Activated CD4-positive, alpha-beta T cell treated with anti-CD3 and anti-CD28 coated beads for 36 hours (primary cell): ENCODE measurements around the gene RTL5. TPM values are rescaled to one million over a fixed set of nuclear protein-coding genes. Genes with fewer than 3 reads are reported as not detected.

Experiments
- ATAC-seq: fragments of 200-7000 bp; cut with Tn5 transposase; one replicate; pipeline ENCODE4 v1.10.0; 2021; ENCODE audit warnings: mild to moderate bottlenecking, moderate library complexity
- CTCF ChIA-PET: fragments of 350-600 bp; sonication (Branson Sonifier 250); formaldehyde crosslinking; loops from one replicate; lab custom pipeline; 2021; ENCODE audit warnings: antibody characterized with exemption; lab: Charles Lee
- POLR2A ChIA-PET: fragments of 350-600 bp; sonication (Branson Sonifier 250); formaldehyde crosslinking; loops from one replicate; lab custom pipeline; 2021; ENCODE audit warnings: antibody characterized with exemption, inconsistent platforms; lab: Charles Lee
- DNase-seq: peaks from one replicate; pipeline ENCODE4 v3.0.0-alpha.2; 2020
- H3K27ac Mint-ChIP-seq: one replicate; pipeline ENCODE4 v1.8.0; 2021; ENCODE audit warnings: mixed read lengths
- H3K27me3 Mint-ChIP-seq: one replicate; pipeline ENCODE4 v1.8.0; 2021; ENCODE audit warnings: mixed read lengths
- H3K36me3 Mint-ChIP-seq: one replicate; pipeline ENCODE4 v1.8.0; 2021; ENCODE audit warnings: low read depth, mixed read lengths
- H3K4me1 Mint-ChIP-seq: one replicate; pipeline ENCODE4 v1.8.0; 2021; ENCODE audit warnings: mixed read lengths
- H3K4me3 Mint-ChIP-seq: one replicate; pipeline ENCODE4 v1.8.0; 2021; ENCODE audit warnings: mild to moderate bottlenecking, moderate library complexity, mixed read lengths
- H3K9me3 Mint-ChIP-seq: one replicate; pipeline ENCODE4 v1.8.0; 2021; ENCODE audit warnings: low read depth, mixed read lengths
- intact Hi-C, 2 experiments: fragments of 100-400 bp; cut with DNase I in 1 of 2; cut with micrococcal nuclease in 1 of 2; formaldehyde crosslinking; loops; one replicate each; pipeline versions ENCODE4 v1.14.2 to v1.15.1; 2022 to 2024; cut with DNase I, micrococcal nuclease
- total RNA-seq, 2 experiments: library from RNA; stranded (reverse); gene quantifications; one replicate each; pipeline ENCODE4 v1.2.3, GENCODE V29; 2021

RTL5 gene
- total RNA-seq, 2 experiments from 2014 or later = 0.14 to 0.33 TPM

DNA sequence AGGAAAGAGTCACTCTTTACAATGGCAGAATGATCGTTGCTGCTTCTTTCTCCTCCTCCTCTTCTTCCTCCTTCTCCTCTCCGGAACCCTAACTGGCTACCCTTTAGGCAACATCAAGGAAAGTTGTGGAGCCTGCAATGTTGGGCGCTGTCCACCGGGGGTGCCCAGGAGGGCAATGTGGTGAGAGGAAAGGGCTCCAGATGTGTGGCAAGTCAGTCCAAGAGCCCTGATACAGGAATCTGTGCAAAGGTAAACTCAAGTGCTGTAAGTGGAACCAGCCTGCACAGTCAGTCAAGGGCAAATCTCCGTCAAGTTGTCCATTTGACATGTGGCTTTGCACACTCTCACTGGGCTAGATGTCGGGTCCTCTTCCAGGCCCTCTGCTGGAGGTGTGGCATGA is 2.8 kb downstream of the RTL5 start:
- CTCF ChIA-PET = interaction anchor here (7.4 kb wide), 1 partner anchor 108 kb away, joined by 74 read pairs; no protein-coding TSS in a partner anchor

DNA sequence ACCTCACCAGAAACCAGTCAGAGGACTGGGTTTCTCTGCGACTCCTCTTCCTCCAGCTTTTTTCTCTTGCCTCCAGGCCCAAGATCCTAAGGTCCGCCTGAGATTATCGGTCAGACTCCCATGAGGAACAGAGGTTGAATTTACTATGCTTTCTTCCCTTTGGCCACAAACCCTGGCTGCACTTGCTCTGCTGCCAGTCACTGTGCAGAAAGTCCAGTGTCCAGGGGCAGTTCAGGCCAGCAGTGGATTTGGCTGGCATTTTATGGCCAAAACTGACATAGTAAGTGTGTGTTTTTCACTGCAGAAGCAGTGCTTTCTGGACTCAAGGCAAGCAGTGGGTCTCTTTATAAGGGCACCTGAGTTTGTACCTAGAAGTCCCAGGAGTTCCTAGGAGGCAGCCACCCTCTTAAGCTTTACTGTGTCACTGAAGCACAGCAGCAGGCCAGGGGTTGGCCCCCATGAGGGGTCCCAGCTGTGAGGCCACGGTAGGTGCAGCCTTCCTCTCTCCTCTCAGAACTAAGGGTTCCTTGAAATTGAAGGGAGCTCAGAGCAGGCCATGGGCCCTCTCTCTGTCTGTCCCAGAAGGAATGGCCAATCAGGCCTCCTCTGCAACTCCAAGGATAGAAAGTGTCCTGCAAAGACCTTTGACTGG is 3.4 kb downstream of the RTL5 start:
- Mint-ChIP-seq H3K27ac (no peak overlapping the region), H3K36me3 (no peaks in the 10 kb centered on the region), H3K4me1 (peaks cover 8% of the 10 kb centered on the region), H3K27me3 (peaks cover 24% of the 10 kb centered on the region), H3K4me3 (no peak overlapping the region), H3K9me3 (no peaks in the 10 kb centered on the region)
- POLR2A ChIA-PET = no interaction called here
- no peak for ATAC-seq
- DNase-seq = no peak
- CTCF ChIA-PET = interaction anchor here (0.6 to 7.4 kb wide), 5 partner anchors 26 to 217 kb away, joined by 3 to 74 read pairs (median 4); partner anchors contain the start of gene NHSL2
- intact Hi-C loops = no loop called here

More for the DNA sequence above, 2.8 kb downstream of the RTL5 start:
- ATAC-seq (no peak), DNase-seq (peak; percentile 51)
- POLR2A ChIA-PET = no interaction called here
- Mint-ChIP-seq H3K9me3 (no peaks in the 10 kb centered on the region), H3K4me3 (no peak overlapping the region), H3K36me3 (no peaks in the 10 kb centered on the region), H3K4me1 (peaks cover 8% of the 10 kb centered on the region), H3K27me3 (peaks cover 26% of the 10 kb centered on the region), H3K27ac (no peak overlapping the region)
- intact Hi-C loops = no loop called here

DNA sequence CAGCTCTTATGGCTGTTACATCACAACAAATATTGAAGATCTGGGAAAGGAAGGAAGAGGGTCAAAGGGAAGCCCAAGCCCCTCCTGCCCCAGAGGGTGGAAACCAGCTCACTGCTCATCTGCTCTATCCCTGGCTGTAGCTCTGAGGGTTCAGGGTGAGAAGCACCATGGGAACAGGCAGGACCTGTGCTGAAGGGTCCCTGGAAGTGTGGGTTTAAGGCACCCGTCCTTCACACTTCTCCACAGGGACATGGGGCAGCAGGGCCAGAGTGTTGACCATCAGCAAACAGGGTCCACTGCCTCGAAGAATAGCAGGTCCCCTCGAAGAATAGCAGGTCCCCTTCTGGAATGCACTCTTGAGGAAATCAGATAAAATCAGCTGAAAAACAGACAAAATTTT is 4.4 kb downstream of the RTL5 start:
- ATAC-seq (no peak), DNase-seq (no peak)
- H3K4me3 Mint-ChIP-seq = no peak overlapping the region
- POLR2A ChIA-PET = no interaction called here
- peaks cover 17% of the 10 kb centered on the region for H3K4me1 Mint-ChIP-seq
- no peak overlapping the region for H3K27ac Mint-ChIP-seq
- CTCF ChIA-PET = interaction anchor here (0.5 to 7.4 kb wide), 11 partner anchors 18 to 504 kb away, joined by 3 to 74 read pairs (median 4); partner anchors contain the start of gene NHSL2
- intact Hi-C loops = no loop called here
- H3K36me3 Mint-ChIP-seq = no peaks in the 10 kb centered on the region
- H3K27me3 Mint-ChIP-seq = peaks cover 21% of the 10 kb centered on the region
- no peaks in the 10 kb centered on the region for H3K9me3 Mint-ChIP-seq

DNA sequence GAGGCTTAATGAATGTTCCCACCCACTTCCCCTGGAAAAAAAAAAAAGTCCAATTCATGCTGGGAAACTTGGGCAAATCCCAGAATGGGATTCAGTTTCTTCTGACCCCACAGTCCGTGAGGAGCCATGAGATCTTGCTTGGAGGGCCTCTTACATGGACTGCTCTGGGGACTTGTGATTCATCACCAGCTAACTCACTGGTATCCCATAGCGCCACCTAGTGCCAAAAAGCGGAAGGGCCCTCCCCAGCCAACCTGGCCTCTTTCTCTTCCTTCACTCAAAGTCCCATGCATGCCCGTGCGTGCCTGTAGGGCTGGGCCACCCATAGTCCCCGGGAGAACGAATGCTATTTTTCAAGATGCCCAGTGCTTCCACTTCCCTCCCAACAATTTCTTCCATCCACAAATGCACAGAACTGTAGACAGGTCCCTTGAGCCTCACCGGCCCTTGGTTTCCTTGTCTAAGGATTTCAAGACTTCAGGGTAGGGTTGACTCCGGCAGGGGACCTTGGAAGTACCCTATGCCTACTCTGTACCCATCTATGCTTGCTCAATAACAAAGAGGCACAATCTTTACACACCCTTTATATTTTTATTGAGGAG is 5.1 kb downstream of the RTL5 start:
- H3K27ac Mint-ChIP-seq = no peak overlapping the region
- no peak overlapping the region for H3K4me3 Mint-ChIP-seq
- H3K36me3 Mint-ChIP-seq = no peaks in the 10 kb centered on the region
- ChIA-PET POLR2A (no interaction called here), CTCF (interaction anchor here (0.6 to 7.4 kb wide), 12 partner anchors 18 to 505 kb away, joined by 3 to 74 read pairs (median 5); partner anchors contain the start of gene NHSL2)
- intact Hi-C loops = loop anchor here (1.0 kb wide), 3 partner anchors 77 to 127 kb away; no protein-coding TSS in a partner anchor
- DNase-seq (peak; percentile 88), ATAC-seq (peak; percentile 91)
- peaks cover 19% of the 10 kb centered on the region for H3K27me3 Mint-ChIP-seq
- peaks cover 14% of the 10 kb centered on the region for H3K4me1 Mint-ChIP-seq
- no peaks in the 10 kb centered on the region for H3K9me3 Mint-ChIP-seq

DNA sequence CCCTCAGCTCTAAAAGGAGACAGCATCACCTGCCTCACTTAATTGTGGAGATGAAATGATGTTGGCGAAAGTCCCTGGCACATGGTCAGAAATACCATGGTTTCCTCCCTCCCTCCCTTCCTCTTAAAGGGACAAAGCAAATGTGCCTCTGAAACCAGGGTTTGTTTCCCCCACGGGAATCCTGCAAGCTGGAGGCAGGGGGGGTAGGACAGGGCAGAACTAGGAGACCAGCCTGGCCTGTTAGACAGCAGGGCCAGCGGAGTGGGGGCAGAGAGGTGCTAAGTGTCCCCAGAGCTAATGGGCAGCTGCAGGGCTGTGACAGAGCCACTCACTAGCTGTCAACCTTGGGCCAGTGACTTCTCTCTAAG is 5.7 kb downstream of the RTL5 start:
- intact Hi-C loops = loop anchor here (1.0 kb wide), 3 partner anchors 77 to 127 kb away; no protein-coding TSS in a partner anchor
- Mint-ChIP-seq H3K4me1 (peaks cover 18% of the 10 kb centered on the region), H3K27ac (no peak overlapping the region), H3K4me3 (no peak overlapping the region), H3K36me3 (no peaks in the 10 kb centered on the region), H3K27me3 (peaks cover 18% of the 10 kb centered on the region), H3K9me3 (no peaks in the 10 kb centered on the region)
- DNase-seq (no peak), ATAC-seq (no peak)
- CTCF ChIA-PET = interaction anchor here (0.6 to 7.4 kb wide), 8 partner anchors 31 to 215 kb away, joined by 3 to 74 read pairs (median 5); partner anchors contain the start of gene NHSL2
- POLR2A ChIA-PET = no interaction called here

DNA sequence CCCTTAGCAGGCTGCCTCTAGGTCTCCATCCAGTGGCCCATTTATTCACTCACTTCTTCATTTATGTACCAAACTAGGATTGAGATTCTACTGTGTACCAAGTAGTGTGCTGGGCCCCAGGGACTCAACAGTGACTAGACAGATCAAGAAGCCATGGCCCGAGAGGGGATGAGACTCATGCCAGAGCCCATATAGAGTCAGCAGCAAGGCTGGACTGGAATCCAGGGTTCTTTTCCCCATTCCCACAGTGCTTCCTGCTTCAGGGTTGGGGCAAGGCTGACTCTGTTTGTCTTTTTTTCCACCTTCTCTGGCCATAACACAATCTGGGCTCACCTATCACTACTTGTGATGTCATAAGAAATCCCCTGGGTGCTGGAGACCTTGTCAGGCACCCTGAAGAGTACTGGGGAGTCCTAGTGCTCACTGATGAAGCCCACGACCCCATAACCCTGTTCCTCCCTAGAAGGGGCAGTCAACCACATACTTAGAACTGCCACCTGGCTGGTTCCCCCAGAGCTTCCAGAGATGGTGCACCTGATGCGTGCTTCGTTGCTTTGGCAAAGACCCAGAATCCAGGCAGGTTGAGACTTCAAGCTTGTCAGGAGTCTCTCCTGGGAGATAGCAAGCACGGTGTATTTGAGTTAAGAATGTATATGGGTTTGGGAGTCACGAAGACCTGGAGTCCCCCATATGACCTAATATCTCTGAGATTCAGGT is 6.2 kb downstream of the RTL5 start:
- Mint-ChIP-seq H3K27ac (no peak overlapping the region), H3K27me3 (peaks cover 16% of the 10 kb centered on the region), H3K9me3 (no peaks in the 10 kb centered on the region), H3K4me3 (no peak overlapping the region), H3K4me1 (peaks cover 20% of the 10 kb centered on the region), H3K36me3 (no peaks in the 10 kb centered on the region)
- DNase-seq = no peak
- ATAC-seq = no peak
- intact Hi-C loops = loop anchor here (1.0 kb wide), 3 partner anchors 76 to 126 kb away; no protein-coding TSS in a partner anchor
- ChIA-PET POLR2A (no interaction called here), CTCF (interaction anchor here (0.6 to 7.4 kb wide), 6 partner anchors 29 to 1923 kb away, joined by 3 to 74 read pairs (median 4); no protein-coding TSS in a partner anchor)

DNA sequence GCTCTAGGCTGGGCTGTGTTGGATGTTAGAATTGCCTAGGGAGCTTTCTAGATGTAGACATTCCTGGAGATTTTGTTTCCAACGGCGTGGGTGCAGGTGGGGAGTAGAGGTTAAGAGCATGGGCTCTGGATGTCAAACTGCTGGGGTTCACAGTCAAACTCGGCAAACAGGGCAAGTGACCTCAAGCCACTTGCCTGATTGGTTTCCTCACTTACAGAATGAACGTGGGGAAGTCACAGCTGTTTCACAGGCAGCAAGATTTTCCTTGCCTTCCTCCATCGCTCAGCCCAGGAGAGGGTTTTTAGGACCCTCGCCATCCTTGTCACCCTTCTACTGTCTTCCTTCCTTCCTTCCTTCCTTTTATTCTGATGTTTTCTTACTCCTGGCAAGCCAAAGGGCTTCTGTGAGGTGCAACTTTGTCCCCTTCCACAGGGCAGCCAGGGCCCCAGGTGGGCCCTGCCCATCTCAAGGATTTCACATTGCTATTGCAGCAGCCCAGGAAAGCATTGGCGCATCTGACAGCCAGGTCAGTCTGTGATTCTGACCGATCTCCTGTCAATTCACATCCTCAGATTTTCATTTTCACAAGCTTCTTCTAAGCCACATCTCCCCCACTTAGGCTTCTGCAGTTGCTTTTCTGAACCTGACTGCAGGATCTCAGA is 7.0 kb downstream of the RTL5 start:
- intact Hi-C loops = no loop called here
- ATAC-seq = no peak
- Mint-ChIP-seq H3K4me3 (no peak overlapping the region), H3K4me1 (peaks cover 20% of the 10 kb centered on the region), H3K9me3 (no peaks in the 10 kb centered on the region), H3K27me3 (peaks cover 8% of the 10 kb centered on the region), H3K36me3 (no peaks in the 10 kb centered on the region), H3K27ac (no peak overlapping the region)
- CTCF ChIA-PET = interaction anchor here (0.6 to 7.4 kb wide), 3 partner anchors 104 to 1922 kb away, joined by 3 to 74 read pairs (median 4); no protein-coding TSS in a partner anchor
- DNase-seq = no peak
- POLR2A ChIA-PET = no interaction called here

DNA sequence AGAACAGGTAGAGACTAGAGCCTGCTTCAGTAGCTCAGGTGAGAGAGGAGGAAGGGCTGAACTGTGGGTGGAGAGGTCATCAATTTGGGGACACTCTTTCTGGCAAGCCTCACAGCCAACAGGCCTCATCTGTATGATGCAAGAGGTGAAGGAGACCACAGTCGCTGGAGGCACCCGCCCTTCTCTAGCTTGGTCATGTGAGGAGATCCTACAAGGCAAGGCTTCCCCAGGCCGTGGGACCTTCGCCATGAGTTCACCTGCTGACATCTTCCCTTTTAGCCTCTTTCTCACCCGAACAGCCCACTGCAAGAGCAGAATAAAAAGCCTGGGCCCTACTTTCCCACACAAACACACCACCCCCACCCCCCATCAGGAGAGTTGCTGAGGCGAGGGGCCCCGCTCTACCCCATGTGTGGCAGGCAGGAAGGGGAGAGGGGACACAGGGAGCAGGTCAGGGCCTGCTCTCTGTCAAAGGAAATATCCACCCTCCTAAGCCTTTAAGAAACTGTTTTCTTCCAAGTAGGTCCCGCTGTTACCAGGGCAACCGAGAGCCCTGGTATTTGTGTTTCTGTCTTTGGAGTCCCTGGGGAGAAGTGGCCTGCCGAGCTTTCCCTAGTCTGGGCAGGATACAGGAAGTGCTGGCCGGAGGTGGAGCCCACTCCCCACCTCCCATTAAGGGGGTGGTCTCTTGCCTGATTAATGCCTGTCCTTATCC is 8.1 kb downstream of the RTL5 start:
- ChIA-PET CTCF (interaction anchor here (0.6 to 7.4 kb wide), 2 partner anchors 20 to 103 kb away, joined by 3 to 74 read pairs; no protein-coding TSS in a partner anchor), POLR2A (no interaction called here)
- ATAC-seq (no peak), DNase-seq (no peak)
- no peaks in the 10 kb centered on the region for H3K36me3 Mint-ChIP-seq
- no peak overlapping the region for H3K27ac Mint-ChIP-seq
- H3K4me3 Mint-ChIP-seq = no peak overlapping the region
- peaks cover 6% of the 10 kb centered on the region for H3K27me3 Mint-ChIP-seq
- peaks cover 20% of the 10 kb centered on the region for H3K4me1 Mint-ChIP-seq
- H3K9me3 Mint-ChIP-seq = no peaks in the 10 kb centered on the region
- intact Hi-C loops = no loop called here

DNA sequence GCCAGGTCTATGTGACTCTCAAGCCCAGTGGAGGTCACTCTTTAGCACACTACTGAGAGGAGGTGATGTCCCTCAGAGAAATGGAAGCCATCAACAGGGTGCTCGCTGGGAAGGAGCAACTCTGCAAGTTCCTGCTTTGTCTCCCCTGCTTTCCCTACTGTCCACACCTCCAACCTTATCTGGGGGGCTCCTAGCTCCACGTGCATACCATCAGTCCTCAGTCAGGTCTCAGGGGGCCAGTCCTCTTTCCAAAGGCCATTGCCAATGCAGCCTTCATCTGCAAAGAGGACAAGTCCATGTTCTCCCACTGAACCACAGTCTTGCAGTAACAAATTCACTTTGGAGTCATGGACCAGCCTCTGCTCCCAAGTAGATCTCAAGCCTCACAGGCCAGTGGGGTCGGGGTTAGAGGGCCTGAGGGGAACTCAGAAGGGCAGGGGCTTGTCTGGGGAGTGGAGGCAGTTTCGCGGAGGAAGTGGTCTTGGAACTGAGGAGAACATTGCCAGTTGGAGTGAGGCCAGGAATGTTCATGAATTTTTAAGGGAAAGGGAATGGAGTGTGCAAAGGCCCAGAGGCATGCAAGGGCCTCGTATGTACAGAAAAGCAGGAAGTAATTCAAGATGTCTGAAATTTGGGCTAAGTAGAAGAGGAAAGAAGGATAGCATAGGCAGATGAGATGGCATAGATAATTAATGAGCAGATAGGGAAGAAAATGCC is 8.9 kb downstream of the RTL5 start:
- intact Hi-C loops = no loop called here
- Mint-ChIP-seq H3K9me3 (no peaks in the 10 kb centered on the region), H3K27me3 (peaks cover 6% of the 10 kb centered on the region), H3K4me3 (no peak overlapping the region), H3K27ac (no peak overlapping the region), H3K36me3 (no peaks in the 10 kb centered on the region), H3K4me1 (peaks cover 20% of the 10 kb centered on the region)
- CTCF ChIA-PET = no interaction called here
- POLR2A ChIA-PET = no interaction called here
- no peak for ATAC-seq
- no peak for DNase-seq

DNA sequence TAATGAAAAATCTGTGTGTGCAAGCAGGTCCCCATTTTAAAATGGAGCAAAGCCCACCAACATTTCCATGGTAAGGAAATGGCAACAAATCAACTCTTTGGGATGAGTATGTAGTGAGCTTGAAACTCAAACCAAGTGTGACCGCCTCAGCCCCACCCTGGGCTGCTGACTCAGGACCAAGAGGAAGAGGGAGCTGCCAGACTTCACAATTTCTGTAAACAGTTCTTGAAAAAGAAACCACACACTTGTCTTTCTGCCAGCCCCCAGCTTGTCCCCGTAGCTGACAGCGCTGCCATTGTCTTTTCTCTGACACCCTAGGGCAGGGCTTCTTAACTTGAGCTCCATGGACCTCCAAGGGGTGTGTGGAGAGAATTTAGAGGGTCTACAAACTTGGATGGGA is 10.3 kb downstream of the RTL5 start:
- Mint-ChIP-seq H3K36me3 (no peaks in the 10 kb centered on the region), H3K4me1 (peaks cover 19% of the 10 kb centered on the region), H3K27ac (no peak overlapping the region), H3K4me3 (no peak overlapping the region), H3K27me3 (peaks cover 3% of the 10 kb centered on the region), H3K9me3 (no peaks in the 10 kb centered on the region)
- ATAC-seq (peak; percentile 86), DNase-seq (peak; percentile 58)
- intact Hi-C loops = loop anchor here in 1 of 2 experiments (2.0 kb wide), 1 partner anchor 21 kb away; no protein-coding TSS in a partner anchor
- ChIA-PET CTCF (interaction anchor here (0.6 to 1.3 kb wide), 3 partner anchors 16 to 103 kb away, joined by 3 to 4 read pairs (median 4); no protein-coding TSS in a partner anchor), POLR2A (interaction anchor here (0.7 kb wide), 1 partner anchor 448 kb away, joined by 3 read pairs; no protein-coding TSS in a partner anchor)
